Astrocyte (in vitro differentiated cells and primary cell): ENCODE data around the gene ALDOA. TPM values are rescaled to one million over a fixed set of nuclear protein-coding genes. Genes with fewer than 3 reads are reported as not detected.
A peak's percentile ranks its signal among the peaks of the same experiment; 100 is the strongest.

Experiments
- DNase-seq: peaks from one replicate; pipeline ENCODE4 v3.0.0-alpha.2; 2010; ENCODE audit warnings: low read depth
- FAIRE-seq: peaks from 2 replicates; lab custom pipeline; 2011; peaks lifted over from hg19 to GRCh38; lab: Jason Lieb, UNC
- H2AFZ ChIP-seq: 2 replicates; pipeline ENCODE4 v1.6.0; 2012; ENCODE audit warnings: low read depth, low read length, inconsistent platforms
- H3K27ac ChIP-seq: 2 replicates; pipeline ENCODE4 v1.5.1; 2011; ENCODE audit warnings: low read depth, low read length, inconsistent platforms
- H3K27me3 ChIP-seq: 2 replicates; pipeline ENCODE4 v1.6.0; 2011; ENCODE audit warnings: low read length, inconsistent platforms; ENCODE audit not compliant: insufficient read depth
- H3K36me3 ChIP-seq: 2 replicates; pipeline ENCODE4 v1.5.1; 2011; ENCODE audit warnings: low read length, inconsistent platforms; ENCODE audit not compliant: insufficient read depth
- H3K4me1 ChIP-seq: 2 replicates; pipeline ENCODE4 v1.5.1; 2011; ENCODE audit warnings: low read length, inconsistent platforms; ENCODE audit not compliant: insufficient read depth
- H3K4me2 ChIP-seq: 2 replicates; pipeline ENCODE4 v1.6.0; 2012; ENCODE audit warnings: low read length, inconsistent platforms
- H3K4me3 ChIP-seq: 2 replicates; pipeline ENCODE4 v1.5.1; 2011; ENCODE audit warnings: low read depth, mild to moderate bottlenecking, low read length, inconsistent platforms; ENCODE audit not compliant: insufficient read depth
- H3K79me2 ChIP-seq: 2 replicates; pipeline ENCODE4 v1.6.0; 2012; ENCODE audit warnings: mild to moderate bottlenecking, low read length, inconsistent platforms; ENCODE audit not compliant: insufficient read depth
- H3K9ac ChIP-seq: 2 replicates; pipeline ENCODE4 v1.6.0; 2012; ENCODE audit warnings: mild to moderate bottlenecking, low read length, inconsistent platforms
- H3K9me3 ChIP-seq: 2 replicates; pipeline ENCODE4 v1.5.1; 2012; ENCODE audit warnings: low read depth, mild to moderate bottlenecking, low read length, inconsistent platforms; ENCODE audit not compliant: insufficient read depth
- H4K20me1 ChIP-seq: 2 replicates; pipeline ENCODE4 v1.6.0; 2012; ENCODE audit warnings: low read length, inconsistent platforms; ENCODE audit not compliant: insufficient read depth
- H3K27ac Mint-ChIP-seq: one replicate; pipeline ENCODE4 v1.8.0; 2021; ENCODE audit warnings: mild to moderate bottlenecking, mixed read lengths; ENCODE audit not compliant: unreplicated experiment
- H3K27me3 Mint-ChIP-seq: one replicate; pipeline ENCODE4 v1.8.0; 2021; ENCODE audit warnings: low read depth, mixed read lengths; ENCODE audit not compliant: unreplicated experiment
- H3K36me3 Mint-ChIP-seq: one replicate; pipeline ENCODE4 v1.8.0; 2021; ENCODE audit warnings: low read depth, mixed read lengths; ENCODE audit not compliant: unreplicated experiment
- H3K4me1 Mint-ChIP-seq: one replicate; pipeline ENCODE4 v1.8.0; 2021; ENCODE audit warnings: low read depth, mixed read lengths; ENCODE audit not compliant: unreplicated experiment
- H3K4me3 Mint-ChIP-seq: one replicate; pipeline ENCODE4 v1.8.0; 2021; ENCODE audit warnings: mild to moderate bottlenecking, moderate library complexity, mixed read lengths; ENCODE audit not compliant: unreplicated experiment
- H3K9me3 Mint-ChIP-seq: one replicate; pipeline ENCODE4 v1.8.0; 2021; ENCODE audit warnings: mild to moderate bottlenecking, mixed read lengths; ENCODE audit not compliant: unreplicated experiment
- EZH2 ChIP-seq: IDR thresholded peaks from 2 replicates; pipeline ENCODE4 v1.6.1; 2012; ENCODE audit warnings: mild to moderate bottlenecking, low read length, inconsistent platforms; ENCODE audit not compliant: insufficient read depth
- total RNA-seq: library from RNA; stranded (reverse); gene quantifications from 2 replicates; pipeline ENCODE4 v1.2.1, GENCODE V29; 2021
- TF ChIP-seq, protein P1 (sequence below): IDR thresholded peaks from 2 replicates; pipeline ENCODE4 v1.5.1; 2011; ENCODE audit warnings: low read depth, mild to moderate bottlenecking, inconsistent platforms, low read length, moderate library complexity; ENCODE audit not compliant: insufficient read depth

ALDOA gene
- total RNA-seq, 1 donor from 2014 or later: 1,795 TPM

DNA sequence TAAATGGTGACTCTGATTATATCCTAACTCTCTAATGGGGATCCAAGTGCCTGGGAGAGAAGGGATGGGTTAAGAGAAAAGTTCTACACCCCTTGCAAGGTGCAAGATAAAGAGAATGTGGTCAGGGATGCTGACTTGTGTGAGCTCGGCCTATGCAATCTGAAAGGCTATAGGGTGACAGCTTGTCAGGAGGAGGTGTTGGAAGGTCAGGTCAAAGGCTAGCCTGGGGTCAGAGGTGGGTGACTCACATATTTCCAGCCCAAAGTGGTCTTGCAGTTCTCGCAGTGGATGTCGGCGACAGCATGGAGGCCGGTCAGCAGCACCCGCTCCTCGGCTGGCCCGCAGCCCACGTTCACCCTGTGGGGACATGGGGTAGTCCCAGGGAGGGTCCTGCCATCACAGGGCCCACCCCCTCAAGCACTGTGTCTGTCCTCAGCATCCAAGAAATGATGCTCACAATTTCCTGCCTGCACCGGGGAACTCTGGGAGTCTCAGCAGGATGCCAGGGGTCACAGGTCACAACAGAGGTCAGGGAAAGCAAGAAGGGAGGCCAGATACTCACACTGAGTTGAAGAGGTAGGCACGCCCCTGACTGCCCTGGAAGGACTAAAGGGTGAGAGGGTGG is 29.1 kb downstream of the ALDOA start:
- Histone ChIP-seq H3K9me3 (peaks cover 4% of the 10 kb centered on the region), H3K36me3 (no peaks in the 10 kb centered on the region), H2AFZ (no peak overlapping the region), H3K27ac (no peak overlapping the region), H3K9ac (no peak overlapping the region), H3K4me1 (peaks cover 26% of the 10 kb centered on the region), H4K20me1 (no peaks in the 10 kb centered on the region), H3K79me2 (peaks cover 3% of the 10 kb centered on the region), H3K27me3 (no peaks in the 10 kb centered on the region), H3K4me3 (no peak overlapping the region), H3K4me2 (peak overlapping the region; percentile 85)
- peaks cover 11% of the 10 kb centered on the region for H3K4me1 Mint-ChIP-seq
- no peaks in the 10 kb centered on the region for H3K27me3 Mint-ChIP-seq
- H3K27ac Mint-ChIP-seq: no peak overlapping the region
- DNase-seq: no peak
- peaks cover 2% of the 10 kb centered on the region for H3K36me3 Mint-ChIP-seq
- peaks cover 17% of the 10 kb centered on the region for H3K9me3 Mint-ChIP-seq
- H3K4me3 Mint-ChIP-seq: peak overlapping the region; percentile 69
- FAIRE-seq: no peak
- TF ChIP-seq, protein P1, sequence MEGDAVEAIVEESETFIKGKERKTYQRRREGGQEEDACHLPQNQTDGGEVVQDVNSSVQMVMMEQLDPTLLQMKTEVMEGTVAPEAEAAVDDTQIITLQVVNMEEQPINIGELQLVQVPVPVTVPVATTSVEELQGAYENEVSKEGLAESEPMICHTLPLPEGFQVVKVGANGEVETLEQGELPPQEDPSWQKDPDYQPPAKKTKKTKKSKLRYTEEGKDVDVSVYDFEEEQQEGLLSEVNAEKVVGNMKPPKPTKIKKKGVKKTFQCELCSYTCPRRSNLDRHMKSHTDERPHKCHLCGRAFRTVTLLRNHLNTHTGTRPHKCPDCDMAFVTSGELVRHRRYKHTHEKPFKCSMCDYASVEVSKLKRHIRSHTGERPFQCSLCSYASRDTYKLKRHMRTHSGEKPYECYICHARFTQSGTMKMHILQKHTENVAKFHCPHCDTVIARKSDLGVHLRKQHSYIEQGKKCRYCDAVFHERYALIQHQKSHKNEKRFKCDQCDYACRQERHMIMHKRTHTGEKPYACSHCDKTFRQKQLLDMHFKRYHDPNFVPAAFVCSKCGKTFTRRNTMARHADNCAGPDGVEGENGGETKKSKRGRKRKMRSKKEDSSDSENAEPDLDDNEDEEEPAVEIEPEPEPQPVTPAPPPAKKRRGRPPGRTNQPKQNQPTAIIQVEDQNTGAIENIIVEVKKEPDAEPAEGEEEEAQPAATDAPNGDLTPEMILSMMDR: no peak
- no peak for TF ChIP-seq EZH2

DNA sequence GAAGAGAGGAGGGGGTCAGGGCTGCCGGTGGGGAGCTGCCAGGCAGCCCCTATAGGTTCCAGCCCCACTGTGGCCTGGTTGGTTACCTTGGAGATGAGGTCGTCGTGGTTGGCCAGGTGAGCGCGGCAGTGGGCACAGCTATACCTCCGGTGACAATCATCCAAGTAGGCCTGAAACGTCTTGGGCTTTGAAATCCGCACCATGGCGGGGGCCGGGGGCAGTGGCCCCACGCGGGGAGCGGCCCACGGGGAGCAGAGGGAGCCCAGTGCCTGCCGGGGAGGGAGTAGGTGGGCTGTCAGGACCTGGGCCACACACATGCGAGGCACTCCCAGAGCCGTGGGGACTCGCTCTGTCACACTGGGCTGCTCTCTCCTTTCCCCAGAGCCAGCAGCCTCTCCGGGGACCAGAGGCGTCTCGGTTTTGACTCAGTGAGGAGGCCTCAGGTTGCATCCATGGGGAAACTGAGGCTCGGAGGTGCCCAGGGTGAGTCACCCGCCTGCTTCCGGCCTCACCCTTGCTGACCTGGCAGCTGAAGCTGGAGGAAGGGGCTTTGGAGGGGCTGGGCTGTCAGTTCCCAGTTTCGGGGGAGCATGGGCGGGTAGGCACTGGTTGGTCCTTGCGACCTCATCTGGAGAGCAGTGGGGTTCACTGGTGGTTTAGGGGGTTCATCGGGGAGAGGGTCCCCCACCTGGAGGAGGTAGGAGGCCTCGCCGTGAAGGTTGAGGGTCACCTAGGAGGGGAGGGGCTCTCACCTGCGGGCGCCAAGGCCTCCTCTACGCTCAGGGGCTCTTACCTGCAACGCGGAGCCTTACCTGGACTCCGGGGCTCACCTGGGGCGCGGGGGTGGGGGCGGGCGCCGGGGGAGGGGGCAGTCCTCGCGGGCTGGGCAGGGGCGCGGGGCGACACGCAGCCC is 29.9 kb downstream of the ALDOA start:
- Histone ChIP-seq H3K4me1 (peaks cover 21% of the 10 kb centered on the region), H3K36me3 (no peaks in the 10 kb centered on the region), H3K4me2 (peak overlapping the region; percentile 85), H4K20me1 (no peaks in the 10 kb centered on the region), H3K9ac (peak overlapping the region; percentile 69), H3K9me3 (peaks cover 4% of the 10 kb centered on the region), H3K27me3 (no peaks in the 10 kb centered on the region), H3K79me2 (peaks cover 3% of the 10 kb centered on the region), H3K4me3 (peak overlapping the region; percentile 43), H2AFZ (peak overlapping the region; percentile 68), H3K27ac (no peak overlapping the region)
- TF ChIP-seq, protein P1: no peak
- no peak for TF ChIP-seq EZH2
- H3K27me3 Mint-ChIP-seq: no peaks in the 10 kb centered on the region
- peak overlapping the region; percentile 26 for H3K27ac Mint-ChIP-seq
- peaks cover 3% of the 10 kb centered on the region for H3K4me1 Mint-ChIP-seq
- H3K36me3 Mint-ChIP-seq: peaks cover 2% of the 10 kb centered on the region
- peaks cover 17% of the 10 kb centered on the region for H3K9me3 Mint-ChIP-seq
- peak overlapping the region; percentile 74 for H3K4me3 Mint-ChIP-seq
- no peak for FAIRE-seq
- no peak for DNase-seq
